ENCODE data around the gene OR12D2. TPM values are rescaled to one million over a fixed set of nuclear protein-coding genes. Genes with fewer than 3 reads are reported as not detected.
"Not testable (repeated sequence)": the region's sequence is repeated elsewhere in the genome, so short reads cannot be mapped to it uniquely, and the experiment has no call there.

OR12D2 gene
- total RNA-seq, 1 experiment from 2014 or later = not detected

DNA sequence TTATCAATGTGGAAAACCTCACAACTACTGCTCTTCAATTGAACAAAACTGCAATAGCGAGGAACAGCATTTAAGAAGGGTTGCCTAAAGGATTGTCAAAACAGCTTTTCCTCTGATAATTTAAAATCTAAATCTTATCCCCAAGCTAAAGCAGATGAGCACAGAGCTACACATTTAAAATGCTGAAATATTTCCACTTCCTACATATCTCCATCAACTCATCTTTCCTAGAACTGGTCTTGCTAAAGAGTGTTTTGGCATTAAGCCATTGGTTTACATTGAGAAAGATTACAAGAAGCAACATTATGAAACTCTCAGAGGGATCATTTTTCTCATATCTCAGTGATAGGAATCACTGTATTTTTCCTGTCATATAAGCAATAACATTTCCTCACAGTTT is 47.3 kb downstream of the OR12D2 start:
- H3K4me3 Mint-ChIP-seq (ENCODE audit: unreplicated experiment) = no peak overlapping the region
- ChIA-PET CTCF (no interaction called here), POLR2A (no interaction called here)
- TF ChIP-seq, protein P1, sequence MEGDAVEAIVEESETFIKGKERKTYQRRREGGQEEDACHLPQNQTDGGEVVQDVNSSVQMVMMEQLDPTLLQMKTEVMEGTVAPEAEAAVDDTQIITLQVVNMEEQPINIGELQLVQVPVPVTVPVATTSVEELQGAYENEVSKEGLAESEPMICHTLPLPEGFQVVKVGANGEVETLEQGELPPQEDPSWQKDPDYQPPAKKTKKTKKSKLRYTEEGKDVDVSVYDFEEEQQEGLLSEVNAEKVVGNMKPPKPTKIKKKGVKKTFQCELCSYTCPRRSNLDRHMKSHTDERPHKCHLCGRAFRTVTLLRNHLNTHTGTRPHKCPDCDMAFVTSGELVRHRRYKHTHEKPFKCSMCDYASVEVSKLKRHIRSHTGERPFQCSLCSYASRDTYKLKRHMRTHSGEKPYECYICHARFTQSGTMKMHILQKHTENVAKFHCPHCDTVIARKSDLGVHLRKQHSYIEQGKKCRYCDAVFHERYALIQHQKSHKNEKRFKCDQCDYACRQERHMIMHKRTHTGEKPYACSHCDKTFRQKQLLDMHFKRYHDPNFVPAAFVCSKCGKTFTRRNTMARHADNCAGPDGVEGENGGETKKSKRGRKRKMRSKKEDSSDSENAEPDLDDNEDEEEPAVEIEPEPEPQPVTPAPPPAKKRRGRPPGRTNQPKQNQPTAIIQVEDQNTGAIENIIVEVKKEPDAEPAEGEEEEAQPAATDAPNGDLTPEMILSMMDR (IDR thresholded peaks at IDR 0.05; ENCODE audit: unreplicated experiment) = no peak
- no peaks in the 10 kb centered on the region for H3K36me3 Mint-ChIP-seq (ENCODE audit: insufficient read depth, unreplicated experiment)
- H3K27ac Mint-ChIP-seq (ENCODE audit: low read depth, unreplicated experiment) = no peak overlapping the region
- H3K27me3 Mint-ChIP-seq (ENCODE audit: insufficient read depth, unreplicated experiment) = peaks cover 62% of the 10 kb centered on the region
- no TSS peak for BruUV-seq (replicated peaks)
- intact Hi-C loops (cut with micrococcal nuclease) = no loop called here
- no peaks in the 10 kb centered on the region for H3K4me1 Mint-ChIP-seq (ENCODE audit: insufficient read depth, unreplicated experiment)
- no peaks in the 10 kb centered on the region for H3K9me3 Mint-ChIP-seq (ENCODE audit: unreplicated experiment)
- DNase-seq (ENCODE audit: unreplicated experiment) = peak; percentile 7

DNA sequence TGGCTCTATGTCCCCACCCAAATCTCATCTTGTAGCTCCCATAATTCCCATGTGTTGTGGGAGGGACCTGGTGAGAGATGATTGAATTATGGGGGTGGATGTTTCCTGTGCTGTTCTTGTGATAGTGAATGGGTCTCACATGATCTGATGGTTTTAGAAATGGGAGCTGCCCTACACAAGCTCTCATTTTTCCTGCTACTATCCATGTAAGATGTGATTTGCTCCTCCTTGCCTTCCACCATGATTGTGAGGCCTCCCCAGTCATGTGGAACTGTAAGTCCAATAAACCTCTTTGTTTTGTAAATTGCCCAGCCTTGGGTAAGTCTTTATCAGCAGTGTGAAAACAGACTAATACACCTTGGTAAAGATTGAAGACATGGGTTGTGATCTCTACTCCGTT is 48.6 kb downstream of the OR12D2 start:
- H3K36me3 Mint-ChIP-seq (ENCODE audit: insufficient read depth, unreplicated experiment); H3K4me3 Mint-ChIP-seq (ENCODE audit: unreplicated experiment); intact Hi-C loops (cut with micrococcal nuclease); H3K4me1 Mint-ChIP-seq (ENCODE audit: insufficient read depth, unreplicated experiment); POLR2A ChIA-PET; CTCF ChIA-PET; H3K27ac Mint-ChIP-seq (ENCODE audit: low read depth, unreplicated experiment); H3K9me3 Mint-ChIP-seq (ENCODE audit: unreplicated experiment); DNase-seq (ENCODE audit: unreplicated experiment); BruUV-seq (replicated peaks): not testable (repeated sequence)
- H3K27me3 Mint-ChIP-seq (ENCODE audit: insufficient read depth, unreplicated experiment) = peaks cover 52% of the 10 kb centered on the region

Other genes starting within 250 kb of the OR12D2 start
- not detected in 2 replicates for gene OR2J2, start 224.7 kb upstream of the OR12D2 start, total RNA-seq (2022)
- not detected in 2 replicates for gene OR14J1, start 93.9 kb upstream of the OR12D2 start, total RNA-seq (2022)
- gene OR5V1, start 26.8 kb upstream of the OR12D2 start, total RNA-seq (2022) = not detected in 2 replicates
- gene OR12D3, start 20.3 kb upstream of the OR12D2 start, total RNA-seq (2022) = not detected in 2 replicates
- not detected in 2 replicates for gene OR12D1, start 19.3 kb downstream of the OR12D2 start, total RNA-seq (2022)
- gene OR10C1, start 43.7 kb downstream of the OR12D2 start, total RNA-seq (2022) = not detected in 2 replicates
- not detected in 2 replicates for gene OR11A1, start 61.4 kb downstream of the OR12D2 start, total RNA-seq (2022)
- gene OR2H1, start 61.5 kb downstream of the OR12D2 start, total RNA-seq (2022) = not detected in 2 replicates
- not detected in 2 replicates for gene MAS1L, start 92.3 kb downstream of the OR12D2 start, total RNA-seq (2022)
- gene UBD, start 164.1 kb downstream of the OR12D2 start, total RNA-seq (2022) = not detected in 2 replicates
- not detected in 2 replicates for gene OR2H2, start 189.5 kb downstream of the OR12D2 start, total RNA-seq (2022)
- 38.8 and 43.9 TPM in 2 replicates for gene GABBR1, start 237.6 kb downstream of the OR12D2 start, total RNA-seq (2022)